ENCODE data around the gene SYNDIG1. TPM values are rescaled to one million over a fixed set of nuclear protein-coding genes. Genes with fewer than 3 reads are reported as not detected.

The SYNDIG1 gene
- total RNA-seq, 1 experiment from 2014 or later, result 5.4 TPM

- peaks cover 14% of the 10 kb centered on the region for H3K4me1 ChIP-seq (ENCODE audit: insufficient read depth, low read length)
- H3T11ph ChIP-seq (ENCODE audit: low read length), result no peak overlapping the region
- Mint-ChIP-seq H3K9me3 (no peaks in the 10 kb centered on the region; a peak in 1 of 5 replicates), H3K27me3 (ENCODE audit: low read depth) (peaks cover 1% of the 10 kb centered on the region; the same call in 1 of the 2 replicates), H3K4me3 (no peak overlapping the region), H3K4me1 (peaks cover 38 to 59% of the 10 kb centered on the region in 2 experiments), H3K36me3 (ENCODE audit: insufficient read depth in 1 of 3, low read depth in 3 of 3) (peaks cover 1 to 20% (median 20%) of the 10 kb centered on the region in 3 experiments), H3K27ac (peak overlapping the region in 1 of 3 experiments; percentile 82; a peak in 2 of 7 replicates)
- no peak overlapping the region for H2AK5ac ChIP-seq (ENCODE audit: insufficient read length, low read length)
- H4K5ac ChIP-seq (ENCODE audit: insufficient read length, low read depth, low read length), result no peak overlapping the region
- H3K14ac ChIP-seq (ENCODE audit: insufficient read depth, low read length), result no peak overlapping the region; the same call in 1 of the 2 replicates
- H3K23ac ChIP-seq (ENCODE audit: insufficient read length, low read depth, low read length), result peak overlapping the region; percentile 21
- no peak overlapping the region for H2BK120ac ChIP-seq (ENCODE audit: low read depth, low read length, poor library complexity, severe bottlenecking)
- no peak overlapping the region for H3K18ac ChIP-seq (ENCODE audit: insufficient read length, low read depth, low read length)
- H2BK5ac ChIP-seq (ENCODE audit: insufficient read length, low read length), result peak overlapping the region; percentile 22
- H3K9ac ChIP-seq (ENCODE audit: extremely low read depth, insufficient read length, low read length), result no peak overlapping the region
- H3K23me2 ChIP-seq (ENCODE audit: insufficient read length, low read depth, low read length, poor library complexity, severe bottlenecking), result no peaks in the 10 kb centered on the region
- H2BK12ac ChIP-seq (ENCODE audit: insufficient read length, low read depth, low read length), result no peak overlapping the region
- DNase-seq, result peak; percentile 19
- no peaks in the 10 kb centered on the region for H3K79me2 ChIP-seq (ENCODE audit: insufficient read depth, low read length)
- H3K9me3 ChIP-seq (ENCODE audit: control insufficient read depth, low read depth, low read length), result no peaks in the 10 kb centered on the region
- H3K27ac ChIP-seq (ENCODE audit: insufficient read length, low read depth, low read length), result no peak overlapping the region
- no peaks in the 10 kb centered on the region for H4K20me1 ChIP-seq (ENCODE audit: control insufficient read depth, insufficient read depth, insufficient read length)
- H4K91ac ChIP-seq (ENCODE audit: insufficient read length, low read depth, low read length), result no peak overlapping the region
- H3K4me2 ChIP-seq (ENCODE audit: insufficient read depth, insufficient read length, low read length), result no peak overlapping the region
- H3K4ac ChIP-seq (ENCODE audit: low read depth, low read length), result no peak overlapping the region
- no peaks in the 10 kb centered on the region for H3K27me3 ChIP-seq (ENCODE audit: insufficient read depth, low read length)
- H2AFZ ChIP-seq (ENCODE audit: low read length), result no peak overlapping the region
- H3K56ac ChIP-seq (ENCODE audit: insufficient read length, low read depth, low read length), result no peak overlapping the region
- WGBS (ENCODE audit: extremely low coverage, insufficient read length, low lambda C conversion rate), result no CpG with 5 or more reads among the region's 9 CpGs
- no peak overlapping the region for H2BK15ac ChIP-seq (ENCODE audit: low read depth, low read length)
- H4K8ac ChIP-seq (replicated peaks; ENCODE audit: insufficient read length, low read depth, low read length), result peak overlapping the region; percentile 50
- H2BK20ac ChIP-seq (ENCODE audit: low read depth, low read length, poor library complexity, severe bottlenecking), result no peak overlapping the region
- TF ChIP-seq CTCF (conservative IDR thresholded peaks at IDR 0.05), result no peak
- H3K79me1 ChIP-seq (ENCODE audit: insufficient read depth, low read depth, low read length, poor library complexity, severe bottlenecking), result no peaks in the 10 kb centered on the region
Measured at GRCh38 chr20:24489631-24490260, 20.3 kb downstream of the SYNDIG1 start.
